CD4-positive, alpha-beta T cell (primary cell): ENCODE data around the gene GIT2. TPM values are rescaled to one million over a fixed set of nuclear protein-coding genes. Genes with fewer than 3 reads are reported as not detected.
"Not testable (repeated sequence)": the region's sequence is repeated elsewhere in the genome, so short reads cannot be mapped to it uniquely, and the experiment has no call there.

Source experiments
- ATAC-seq: fragments of 200-7000 bp; cut with Tn5 transposase; one replicate; pipeline ENCODE4 v1.10.0; 2022; ENCODE audit warnings: mild to moderate bottlenecking; ENCODE audit not compliant: poor library complexity
- CTCF ChIA-PET: fragments of 350-600 bp; sonication (Branson Sonifier 250); formaldehyde crosslinking; loops from one replicate; lab custom pipeline; 2021; ENCODE audit warnings: antibody characterized with exemption, inconsistent platforms; lab: Charles Lee
- POLR2A ChIA-PET: fragments of 350-600 bp; sonication (Branson Sonifier 250); formaldehyde crosslinking; loops from one replicate; lab custom pipeline; 2021; ENCODE audit warnings: antibody characterized with exemption, inconsistent platforms; lab: Charles Lee
- DNase-seq, 14 experiments: peaks; one replicate each; pipeline ENCODE4 v3.0.0-alpha.2; 2013 to 2020; ENCODE audit warnings: mixed read lengths in 2 of 14
- H3K27ac ChIP-seq, 2 donors: one replicate each; pipeline versions ENCODE4 v1.5.1 to v1.7.0; 2013; ENCODE audit warnings: low read length in 2 of 2, low read depth in 1 of 2, mild to moderate bottlenecking in 1 of 2
- H3K27me3 ChIP-seq, 2 experiments: 1 replicate in 1 of 2; 2 replicates in 1 of 2; pipeline versions ENCODE4 v1.6.1 to v1.7.0; 2013; ENCODE audit warnings: low read length in 2 of 2, control low read depth in 1 of 2, mild to moderate bottlenecking in 1 of 2, moderate library complexity in 1 of 2; ENCODE audit not compliant: insufficient read depth in 2 of 2, control insufficient read depth in 1 of 2
- H3K36me3 ChIP-seq: one replicate; pipeline ENCODE4 v1.6.1; 2013; ENCODE audit warnings: low read length, control low read depth; ENCODE audit not compliant: insufficient read depth
- H3K4me1 ChIP-seq: one replicate; pipeline ENCODE4 v1.6.1; 2013; ENCODE audit warnings: low read length, control low read depth; ENCODE audit not compliant: insufficient read depth
- H3K4me3 ChIP-seq: one replicate; pipeline ENCODE4 v1.5.1; 2013; ENCODE audit warnings: mild to moderate bottlenecking, low read length, moderate library complexity
- H3K9me3 ChIP-seq, 2 experiments: 1 replicate in 1 of 2; 2 replicates in 1 of 2; pipeline versions ENCODE4 v1.6.1 to v1.7.0; 2013; ENCODE audit warnings: low read length in 2 of 2, mild to moderate bottlenecking in 2 of 2, control low read depth in 1 of 2, moderate library complexity in 1 of 2; ENCODE audit not compliant: control insufficient read depth in 1 of 2, insufficient read depth in 1 of 2
- H3K27ac Mint-ChIP-seq: one replicate; pipeline ENCODE4 v1.8.0; 2020; ENCODE audit warnings: mixed read lengths
- H3K27me3 Mint-ChIP-seq: one replicate; pipeline ENCODE4 v1.8.0; 2021; ENCODE audit warnings: mixed read lengths
- H3K36me3 Mint-ChIP-seq: one replicate; pipeline ENCODE4 v1.8.0; 2021; ENCODE audit warnings: low read depth, mixed read lengths
- H3K4me1 Mint-ChIP-seq: one replicate; pipeline ENCODE4 v1.8.0; 2021; ENCODE audit warnings: low read depth, mixed read lengths
- H3K4me3 Mint-ChIP-seq: one replicate; pipeline ENCODE4 v1.8.0; 2020; ENCODE audit warnings: mild to moderate bottlenecking, mixed read lengths
- H3K9me3 Mint-ChIP-seq: one replicate; pipeline ENCODE4 v1.8.0; 2020; ENCODE audit warnings: mixed read lengths
- CTCF ChIP-seq: fragments of 200-600 bp; IDR thresholded peaks from one replicate; pipeline ENCODE4 v1.8.0; 2022; ENCODE audit warnings: antibody characterized with exemption, mild to moderate bottlenecking
- intact Hi-C, 2 experiments: fragments of 100-400 bp; cut with DNase I in 1 of 2; cut with micrococcal nuclease in 1 of 2; formaldehyde crosslinking; loops; one replicate each; pipeline versions ENCODE4 v1.15.1 to v1.9.0; 2023 to 2025; cut with DNase I, micrococcal nuclease
- total RNA-seq, 174 experiments: library from RNA in 2 of 174; stranded (reverse) in 2 of 174; gene quantifications; one replicate each; pipeline ENCODE4 v1.2.3 and lab custom pipeline; 2021 to 2026

Gene GIT2
- total RNA-seq, 2 experiments from 2014 or later: 68.6 to 70.7 TPM

GRCh38 chr12:109893261-109893995 is 102.7 kb downstream of the GIT2 start:
- DNase-seq: no peak
- no peaks in the 10 kb centered on the region for H3K9me3 ChIP-seq
- TF ChIP-seq CTCF: no peak
- H3K4me3 Mint-ChIP-seq: no peak overlapping the region
- ChIA-PET POLR2A (no interaction called here), CTCF (interaction anchor here (0.7 kb wide), 1 partner anchor 35 kb away, joined by 5 read pairs; no protein-coding TSS in a partner anchor)
- H3K4me1 ChIP-seq: peaks cover 32% of the 10 kb centered on the region
- no peak for ATAC-seq
- no peaks in the 10 kb centered on the region for H3K27me3 Mint-ChIP-seq
- no peaks in the 10 kb centered on the region for H3K9me3 Mint-ChIP-seq
- H3K27ac ChIP-seq: no peak overlapping the region
- no peaks in the 10 kb centered on the region for H3K36me3 Mint-ChIP-seq
- H3K4me3 ChIP-seq: no peak overlapping the region
- H3K27me3 ChIP-seq: no peaks in the 10 kb centered on the region
- no peak overlapping the region for H3K27ac Mint-ChIP-seq
- H3K36me3 ChIP-seq: no peaks in the 10 kb centered on the region
- H3K4me1 Mint-ChIP-seq: peaks cover 25% of the 10 kb centered on the region
- intact Hi-C loops: no loop called here

- peak in 2 of 14 experiments; percentile 21 to 71 for DNase-seq
- POLR2A ChIA-PET: no interaction called here
- ATAC-seq: no peak
- intact Hi-C loops: no loop called here
- H3K4me1 Mint-ChIP-seq: peaks cover 32% of the 10 kb centered on the region
- no peaks in the 10 kb centered on the region for H3K9me3 Mint-ChIP-seq
- H3K36me3 ChIP-seq: no peaks in the 10 kb centered on the region
- no peaks in the 10 kb centered on the region for H3K27me3 ChIP-seq
- no peak overlapping the region for H3K4me3 ChIP-seq
- no peaks in the 10 kb centered on the region for H3K27me3 Mint-ChIP-seq
- no peaks in the 10 kb centered on the region for H3K36me3 Mint-ChIP-seq
- H3K27ac ChIP-seq: no peak overlapping the region
- H3K27ac Mint-ChIP-seq: no peak overlapping the region
- no peak for TF ChIP-seq CTCF
- no peak overlapping the region for H3K4me3 Mint-ChIP-seq
- H3K4me1 ChIP-seq: peaks cover 38% of the 10 kb centered on the region
- no peaks in the 10 kb centered on the region for H3K9me3 ChIP-seq
- CTCF ChIA-PET: no interaction called here
Observed at GRCh38 chr12:109892748-109893147, 103.4 kb downstream of the GIT2 start.

- no peaks in the 10 kb centered on the region for H3K9me3 ChIP-seq
- no peaks in the 10 kb centered on the region for H3K36me3 ChIP-seq
- Mint-ChIP-seq H3K9me3 (no peaks in the 10 kb centered on the region), H3K4me3 (no peak overlapping the region), H3K27ac (no peak overlapping the region), H3K27me3 (no peaks in the 10 kb centered on the region), H3K4me1 (peaks cover 37% of the 10 kb centered on the region), H3K36me3 (no peaks in the 10 kb centered on the region)
- ChIA-PET CTCF (no interaction called here), POLR2A (no interaction called here)
- ATAC-seq (no peak), DNase-seq (no peak)
- no peak overlapping the region for H3K27ac ChIP-seq
- TF ChIP-seq CTCF: no peak
- no peaks in the 10 kb centered on the region for H3K27me3 ChIP-seq
- H3K4me3 ChIP-seq: no peak overlapping the region
- H3K4me1 ChIP-seq: peaks cover 44% of the 10 kb centered on the region
- intact Hi-C loops: no loop called here
Observed at GRCh38 chr12:109892165-109892715, 103.9 kb downstream of the GIT2 start.

- H3K4me3 ChIP-seq, CTCF ChIA-PET, intact Hi-C loops, H3K27me3 ChIP-seq, DNase-seq, H3K36me3 Mint-ChIP-seq, H3K9me3 Mint-ChIP-seq, ATAC-seq, H3K4me3 Mint-ChIP-seq, H3K9me3 ChIP-seq, H3K27ac ChIP-seq, H3K36me3 ChIP-seq, H3K27me3 Mint-ChIP-seq, POLR2A ChIA-PET, H3K27ac Mint-ChIP-seq: not testable (repeated sequence)
- H3K4me1 Mint-ChIP-seq: peaks cover 38% of the 10 kb centered on the region
- H3K4me1 ChIP-seq: peaks cover 45% of the 10 kb centered on the region
Observed at GRCh38 chr12:109891731-109892130, 104.4 kb downstream of the GIT2 start.
